ENCODE data around the gene SOBP.

DNA sequence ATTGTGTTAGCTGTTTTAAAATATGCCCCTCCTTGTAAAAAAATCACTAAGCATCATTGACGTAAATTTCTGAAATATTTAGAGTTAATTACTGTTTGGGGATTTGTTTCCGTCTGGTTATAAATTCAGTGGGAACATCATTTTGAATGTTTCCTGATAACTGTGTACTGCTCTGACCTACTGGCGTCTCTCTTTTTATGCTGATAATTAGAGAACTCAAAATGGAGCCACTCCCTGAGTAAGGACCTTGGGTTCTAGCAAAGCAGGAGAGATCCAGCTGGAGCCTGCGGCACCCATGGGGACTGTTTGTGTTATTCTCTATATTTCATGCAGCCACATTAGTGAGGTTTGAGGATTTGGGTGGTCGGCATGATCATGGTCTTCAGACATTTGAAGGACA, 124.9 kb downstream of the SOBP start:
- TF ChIP-seq, protein P1, sequence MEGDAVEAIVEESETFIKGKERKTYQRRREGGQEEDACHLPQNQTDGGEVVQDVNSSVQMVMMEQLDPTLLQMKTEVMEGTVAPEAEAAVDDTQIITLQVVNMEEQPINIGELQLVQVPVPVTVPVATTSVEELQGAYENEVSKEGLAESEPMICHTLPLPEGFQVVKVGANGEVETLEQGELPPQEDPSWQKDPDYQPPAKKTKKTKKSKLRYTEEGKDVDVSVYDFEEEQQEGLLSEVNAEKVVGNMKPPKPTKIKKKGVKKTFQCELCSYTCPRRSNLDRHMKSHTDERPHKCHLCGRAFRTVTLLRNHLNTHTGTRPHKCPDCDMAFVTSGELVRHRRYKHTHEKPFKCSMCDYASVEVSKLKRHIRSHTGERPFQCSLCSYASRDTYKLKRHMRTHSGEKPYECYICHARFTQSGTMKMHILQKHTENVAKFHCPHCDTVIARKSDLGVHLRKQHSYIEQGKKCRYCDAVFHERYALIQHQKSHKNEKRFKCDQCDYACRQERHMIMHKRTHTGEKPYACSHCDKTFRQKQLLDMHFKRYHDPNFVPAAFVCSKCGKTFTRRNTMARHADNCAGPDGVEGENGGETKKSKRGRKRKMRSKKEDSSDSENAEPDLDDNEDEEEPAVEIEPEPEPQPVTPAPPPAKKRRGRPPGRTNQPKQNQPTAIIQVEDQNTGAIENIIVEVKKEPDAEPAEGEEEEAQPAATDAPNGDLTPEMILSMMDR (IDR thresholded peaks at IDR 0.05; ENCODE audit: borderline replicate concordance, extremely low read depth, low read length, poor library complexity, severe bottlenecking): no peak
- TF ChIP-seq EZH2 (IDR thresholded peaks at IDR 0.05; ENCODE audit: borderline replicate concordance, low read depth, low read length, severe bottlenecking): no peak
